ENCODE data around the gene LRRC26. TPM values are rescaled to one million over a fixed set of nuclear protein-coding genes. Genes with fewer than 3 reads are reported as not detected.
A peak's percentile ranks its signal among the peaks of the same experiment; 100 is the strongest.

LRRC26 gene
- total and polyA plus RNA-seq, 5 donors from 2014 or later: not detected

DNA sequence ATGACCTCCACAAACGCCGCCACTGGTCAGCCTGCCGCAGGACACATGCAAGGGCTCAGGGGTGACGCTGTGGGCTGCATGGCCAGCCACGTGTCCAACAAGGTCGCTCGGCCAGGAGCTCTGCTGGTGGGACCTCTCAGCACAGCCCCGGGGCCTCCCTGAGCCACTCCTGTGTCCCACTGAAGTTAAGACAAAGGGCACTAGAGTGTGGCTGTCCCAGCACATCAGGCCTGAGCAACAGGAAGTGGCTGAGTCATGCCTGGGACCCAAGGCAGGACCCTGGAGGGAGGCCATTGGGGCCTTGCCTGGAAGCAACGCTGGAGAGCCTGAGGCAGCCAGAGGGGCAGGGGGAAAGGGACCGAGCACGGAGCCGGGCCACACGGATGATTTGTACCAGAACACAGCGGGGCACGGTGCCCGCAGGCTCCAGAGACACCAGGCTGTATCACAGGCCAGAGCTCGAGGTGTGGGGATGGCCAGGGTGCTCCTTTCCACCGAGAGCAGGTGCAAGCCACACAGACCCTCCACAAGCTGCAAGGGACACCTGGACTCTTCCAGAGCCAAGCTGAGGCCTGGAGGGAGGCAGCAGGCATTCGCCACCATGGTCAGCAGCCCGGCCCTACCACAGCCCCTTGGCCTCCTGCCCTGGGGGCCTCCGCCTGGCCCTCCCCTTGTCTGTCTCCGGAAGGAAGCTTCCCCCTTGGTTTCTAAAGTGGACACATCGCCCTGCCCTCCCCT, 8.5 kb upstream of the LRRC26 start:
- Histone ChIP-seq H3K9me3 (ENCODE audit: control insufficient read depth in 2 of 2, low read length in 2 of 2) (no peaks in the 10 kb centered on the region), H3K36me3 (ENCODE audit: control insufficient read depth, insufficient read depth, low read length) (peaks cover 33% of the 10 kb centered on the region), H3K27ac (ENCODE audit: insufficient read depth, low read length, poor library complexity, severe bottlenecking) (no peak overlapping the region), H3K4me1 (ENCODE audit: control insufficient read depth, insufficient read depth, low read length, poor library complexity, severe bottlenecking) (peaks cover 8% of the 10 kb centered on the region), H3K27me3 (ENCODE audit: control insufficient read depth, insufficient read depth, low read length) (no peaks in the 10 kb centered on the region), H3K4me3 (ENCODE audit: low read depth, low read length) (no peak overlapping the region)
- no peak for DNase-seq
- Mint-ChIP-seq H3K27me3 (peaks cover 4% of the 10 kb centered on the region), H3K9me3 (no peaks in the 10 kb centered on the region), H3K4me1 (peaks cover 0 to 7% (median 0%) of the 10 kb centered on the region in 4 donors), H3K27ac (no peak overlapping the region), H3K4me3 (no peak overlapping the region), H3K36me3 (peaks cover 13% of the 10 kb centered on the region)
- ATAC-seq (ENCODE audit: low read depth in 2 of 2): no peak

DNA sequence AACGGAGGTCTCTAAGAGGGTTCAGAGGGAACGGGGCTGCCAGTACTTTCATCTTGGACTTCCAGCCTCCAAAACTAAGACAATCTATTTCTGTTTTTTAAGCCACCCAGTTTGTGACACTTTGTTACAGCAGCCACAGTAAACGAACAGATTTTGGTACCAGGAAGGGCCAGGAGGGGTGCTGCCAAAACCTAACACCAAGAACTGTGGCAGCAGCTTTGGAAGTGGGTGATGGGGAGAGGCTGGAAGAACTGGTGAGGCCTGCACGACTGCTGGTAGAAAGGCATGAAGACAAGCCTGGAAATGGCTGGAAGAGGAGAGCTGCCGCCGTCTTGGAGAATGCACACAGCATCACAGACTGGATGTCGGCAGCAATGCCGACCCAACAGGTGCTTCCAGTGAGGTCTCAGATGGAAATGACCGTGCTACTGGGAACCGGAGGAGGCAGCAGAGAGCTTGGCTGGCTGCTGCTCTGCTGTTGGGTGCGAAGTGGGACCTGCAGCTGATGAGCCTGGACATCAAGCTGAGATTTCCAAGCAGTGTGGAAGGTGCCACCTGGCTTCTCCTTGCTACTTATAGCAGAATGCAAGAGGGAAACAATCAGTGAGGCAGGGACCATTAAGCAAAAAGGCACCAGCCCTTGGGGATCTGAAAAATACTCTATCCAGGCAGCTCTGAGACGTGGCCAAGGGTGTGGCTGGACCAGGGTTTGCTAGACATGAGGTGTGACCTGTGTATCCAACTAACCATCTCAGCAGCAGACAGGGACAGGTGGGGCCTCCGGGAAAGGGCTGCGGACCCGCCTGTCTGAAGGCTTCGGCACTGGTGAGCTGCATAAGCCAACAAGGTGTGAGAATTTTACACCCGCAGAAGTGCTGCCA, 6.7 kb upstream of the LRRC26 start:
- Histone ChIP-seq H3K9me3 (ENCODE audit: control insufficient read depth in 2 of 2, low read length in 2 of 2) (no peaks in the 10 kb centered on the region), H3K4me3 (ENCODE audit: low read depth, low read length) (no peak overlapping the region), H3K27ac (ENCODE audit: insufficient read depth, low read length, poor library complexity, severe bottlenecking) (no peak overlapping the region), H3K4me1 (ENCODE audit: control insufficient read depth, insufficient read depth, low read length, poor library complexity, severe bottlenecking) (peaks cover 8% of the 10 kb centered on the region), H3K27me3 (ENCODE audit: control insufficient read depth, insufficient read depth, low read length) (no peaks in the 10 kb centered on the region), H3K36me3 (ENCODE audit: control insufficient read depth, insufficient read depth, low read length) (peaks cover 20% of the 10 kb centered on the region)
- H3K4me1 Mint-ChIP-seq: peaks cover 0 to 9% (median 0%) of the 10 kb centered on the region in 4 donors
- H3K27me3 Mint-ChIP-seq: peaks cover 4% of the 10 kb centered on the region
- peaks cover 9% of the 10 kb centered on the region for H3K36me3 Mint-ChIP-seq
- DNase-seq (peak in 1 of 3 donors; percentile 40), ATAC-seq (ENCODE audit: low read depth in 2 of 2) (peak; percentile 51 to 56)
- peak overlapping the region in 2 of 3 donors; percentile 9 to 64 for H3K27ac Mint-ChIP-seq
- H3K9me3 Mint-ChIP-seq: no peaks in the 10 kb centered on the region
- peak overlapping the region in 2 of 4 donors; percentile 41 to 83 for H3K4me3 Mint-ChIP-seq

DNA sequence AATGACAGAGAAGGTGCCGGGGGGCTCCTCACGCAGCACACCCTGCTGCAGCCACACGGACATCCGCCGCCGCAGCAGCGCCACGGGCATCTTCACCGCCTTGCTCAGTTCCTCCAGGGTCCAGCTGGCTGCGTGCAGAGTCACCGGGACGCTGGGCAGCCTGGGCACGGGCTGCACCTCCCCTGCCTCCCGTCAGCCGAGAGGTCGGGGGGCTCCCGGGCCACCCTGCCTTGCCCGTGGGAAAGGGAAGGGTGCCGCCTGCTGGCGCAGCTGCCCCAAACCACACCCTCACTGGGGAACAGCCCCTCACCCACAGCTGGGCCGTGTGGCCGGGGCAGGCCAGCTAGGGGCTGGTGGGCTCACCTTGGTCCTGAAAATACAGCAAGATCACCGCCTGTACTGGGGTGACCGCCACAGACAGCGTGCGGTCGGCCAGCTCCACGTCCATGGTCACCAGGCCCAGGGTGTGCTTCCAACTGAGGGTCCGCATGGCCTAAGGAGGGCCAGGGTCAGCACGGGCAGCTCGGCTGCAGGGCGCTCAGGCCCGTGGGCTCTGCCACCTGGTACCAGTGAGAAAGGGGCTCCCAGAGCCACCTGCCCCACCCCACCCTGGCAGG, 5.6 kb upstream of the LRRC26 start:
- no peak overlapping the region for H3K27ac ChIP-seq (ENCODE audit: insufficient read depth, low read length, poor library complexity, severe bottlenecking)
- no peaks in the 10 kb centered on the region for H3K9me3 ChIP-seq (ENCODE audit: control insufficient read depth in 2 of 2, low read length in 2 of 2)
- H3K36me3 ChIP-seq (ENCODE audit: control insufficient read depth, insufficient read depth, low read length): peaks cover 11% of the 10 kb centered on the region
- Mint-ChIP-seq H3K4me1 (peaks cover 0 to 9% (median 0%) of the 10 kb centered on the region in 4 donors), H3K9me3 (no peaks in the 10 kb centered on the region), H3K4me3 (no peak overlapping the region), H3K27ac (no peak overlapping the region), H3K36me3 (peaks cover 9% of the 10 kb centered on the region), H3K27me3 (peaks cover 11% of the 10 kb centered on the region)
- no peak overlapping the region for H3K4me3 ChIP-seq (ENCODE audit: low read depth, low read length)
- DNase-seq (no peak), ATAC-seq (ENCODE audit: low read depth in 2 of 2) (no peak)
- H3K27me3 ChIP-seq (ENCODE audit: control insufficient read depth, insufficient read depth, low read length): no peaks in the 10 kb centered on the region
- peaks cover 8% of the 10 kb centered on the region for H3K4me1 ChIP-seq (ENCODE audit: control insufficient read depth, insufficient read depth, low read length, poor library complexity, severe bottlenecking)

DNA sequence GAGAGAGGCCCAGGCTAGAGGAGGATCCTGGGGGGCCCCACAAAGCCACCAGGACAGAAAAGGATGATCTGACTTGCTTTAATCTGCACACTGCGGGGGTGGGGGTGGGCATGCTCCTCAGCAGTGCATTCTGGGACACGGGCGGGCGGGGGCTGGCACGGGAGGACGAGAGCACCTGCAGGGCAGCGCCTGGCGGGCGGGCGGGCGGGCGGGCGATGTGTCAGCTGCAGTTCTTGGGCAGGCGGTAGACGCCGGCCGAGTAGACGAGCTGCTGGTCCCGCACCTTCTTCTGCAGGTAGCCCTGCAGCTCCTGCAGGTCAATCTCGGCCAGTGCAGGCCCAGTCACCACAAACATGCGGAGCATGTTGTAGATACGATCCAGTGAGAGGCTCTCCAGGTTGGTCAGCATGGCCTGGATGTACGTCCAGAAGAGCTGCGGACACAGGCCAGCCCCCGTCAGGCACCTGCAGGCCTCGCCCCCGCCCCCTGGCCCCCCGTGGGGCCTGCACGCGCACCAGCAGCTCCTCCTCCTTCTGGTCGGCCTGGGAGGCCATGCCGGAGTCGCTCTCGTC, 5.0 kb upstream of the LRRC26 start:
- H3K36me3 ChIP-seq (ENCODE audit: control insufficient read depth, insufficient read depth, low read length): peaks cover 6% of the 10 kb centered on the region
- ATAC-seq (ENCODE audit: low read depth in 2 of 2) (no peak), DNase-seq (no peak)
- H3K9me3 ChIP-seq (ENCODE audit: control insufficient read depth in 2 of 2, low read length in 2 of 2): no peaks in the 10 kb centered on the region
- Mint-ChIP-seq H3K36me3 (peaks cover 9% of the 10 kb centered on the region), H3K4me3 (no peak overlapping the region), H3K27ac (no peak overlapping the region), H3K27me3 (peaks cover 14% of the 10 kb centered on the region), H3K4me1 (peaks cover 0 to 9% (median 0%) of the 10 kb centered on the region in 4 donors), H3K9me3 (no peaks in the 10 kb centered on the region)
- peaks cover 8% of the 10 kb centered on the region for H3K4me1 ChIP-seq (ENCODE audit: control insufficient read depth, insufficient read depth, low read length, poor library complexity, severe bottlenecking)
- no peak overlapping the region for H3K4me3 ChIP-seq (ENCODE audit: low read depth, low read length)
- H3K27me3 ChIP-seq (ENCODE audit: control insufficient read depth, insufficient read depth, low read length): no peaks in the 10 kb centered on the region
- no peak overlapping the region for H3K27ac ChIP-seq (ENCODE audit: insufficient read depth, low read length, poor library complexity, severe bottlenecking)

DNA sequence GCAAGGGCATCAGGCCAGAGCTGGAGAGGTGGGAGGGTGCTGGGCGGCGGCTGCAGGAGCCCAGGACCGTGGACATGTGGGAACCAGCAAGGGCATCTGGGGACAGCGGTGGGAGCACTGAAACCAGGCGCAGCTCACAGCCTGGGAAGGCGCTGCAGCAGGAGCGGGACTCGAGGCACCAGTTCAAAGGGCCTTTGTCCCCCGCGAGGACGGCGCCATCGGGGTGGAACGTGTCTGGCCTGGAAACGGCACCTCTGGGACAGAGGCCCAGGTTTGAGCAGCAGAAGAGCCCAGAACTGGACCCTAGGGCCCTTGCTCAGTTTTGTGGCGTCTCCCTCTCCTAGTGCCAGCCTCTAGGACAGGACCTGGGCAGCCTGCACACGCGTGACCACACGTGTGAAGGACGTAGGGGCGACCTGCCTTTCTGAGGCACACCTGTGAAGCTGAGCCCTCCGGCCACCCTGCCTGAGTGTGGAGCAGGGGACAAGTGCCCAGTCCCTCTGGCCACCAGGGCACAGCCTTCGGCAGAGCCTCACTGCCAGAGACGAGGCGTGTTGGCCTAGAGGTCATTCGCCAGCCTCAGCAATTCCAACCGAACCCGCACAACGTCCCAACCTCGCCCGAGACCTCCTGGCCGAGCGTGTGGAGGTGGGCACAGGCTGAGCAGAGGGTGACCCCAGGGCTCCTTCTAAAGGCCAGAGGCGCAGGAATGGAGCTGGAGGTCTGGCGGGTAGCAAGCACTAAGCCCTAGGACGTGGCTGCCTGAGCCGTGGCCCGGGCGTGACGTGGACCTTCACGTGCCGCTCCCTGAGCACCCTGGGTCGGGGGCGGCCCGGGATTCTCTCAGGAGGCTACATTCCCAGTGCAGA, 4.2 kb upstream of the LRRC26 start:
- no peak for ATAC-seq (ENCODE audit: low read depth in 2 of 2)

DNA sequence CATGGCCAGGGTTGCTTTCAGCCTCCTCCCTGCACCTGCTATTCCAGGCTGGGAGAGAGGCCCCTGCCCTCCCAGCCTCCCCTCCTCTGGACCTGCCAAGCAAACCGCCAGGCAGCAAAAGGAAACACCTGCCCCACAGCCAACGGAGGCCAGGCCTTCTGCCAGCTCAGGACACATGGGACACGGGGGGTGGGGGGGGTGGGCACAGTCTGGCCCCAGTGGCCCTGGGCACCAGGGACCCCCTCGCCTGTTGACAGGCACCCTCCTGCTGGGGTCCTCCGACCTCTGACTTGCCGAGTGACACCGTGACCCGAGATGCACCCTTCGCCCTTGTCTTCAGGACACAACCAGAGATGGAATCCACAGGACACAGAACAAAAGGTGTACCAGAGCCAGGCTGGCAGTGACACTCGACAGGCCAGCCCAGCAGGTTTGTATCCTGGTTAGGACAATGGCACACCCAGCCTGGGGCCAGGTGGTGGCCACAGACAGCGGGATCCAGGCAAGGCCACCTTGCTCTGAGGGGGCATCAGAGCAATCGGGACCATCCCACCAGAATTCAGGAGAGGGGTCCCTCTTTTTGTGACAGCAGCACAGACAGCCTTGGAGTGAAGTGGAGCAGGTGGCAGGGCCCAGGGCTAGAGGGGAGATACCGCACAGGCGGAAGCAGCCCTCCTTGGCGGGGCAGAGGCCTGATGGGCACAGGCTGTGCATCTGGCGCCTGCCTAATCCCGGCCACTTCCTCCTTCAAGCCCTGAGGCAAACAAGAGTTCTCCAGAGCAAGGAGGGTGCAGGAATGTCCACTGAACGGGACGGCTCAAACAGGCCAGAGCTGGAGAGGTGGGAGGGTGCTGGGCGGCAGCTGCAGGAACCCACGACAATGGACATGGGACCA, 3.3 kb upstream of the LRRC26 start:
- Mint-ChIP-seq H3K9me3 (no peaks in the 10 kb centered on the region), H3K4me1 (peaks cover 0 to 9% (median 0%) of the 10 kb centered on the region in 4 donors), H3K27ac (peak overlapping the region in 1 of 3 donors; percentile 79), H3K4me3 (peak overlapping the region in 1 of 4 donors; percentile 46), H3K36me3 (peaks cover 5% of the 10 kb centered on the region), H3K27me3 (peaks cover 14% of the 10 kb centered on the region)
- H3K9me3 ChIP-seq (ENCODE audit: control insufficient read depth in 2 of 2, low read length in 2 of 2): no peaks in the 10 kb centered on the region
- no peak overlapping the region for H3K27ac ChIP-seq (ENCODE audit: insufficient read depth, low read length, poor library complexity, severe bottlenecking)
- no peak overlapping the region for H3K4me3 ChIP-seq (ENCODE audit: low read depth, low read length)
- H3K27me3 ChIP-seq (ENCODE audit: control insufficient read depth, insufficient read depth, low read length): no peaks in the 10 kb centered on the region
- H3K4me1 ChIP-seq (ENCODE audit: control insufficient read depth, insufficient read depth, low read length, poor library complexity, severe bottlenecking): peaks cover 17% of the 10 kb centered on the region
- H3K36me3 ChIP-seq (ENCODE audit: control insufficient read depth, insufficient read depth, low read length): no peaks in the 10 kb centered on the region
- ATAC-seq (ENCODE audit: low read depth in 2 of 2) (no peak), DNase-seq (no peak)

More for the DNA sequence above, 4.2 kb upstream of the LRRC26 start:
- H3K4me3 Mint-ChIP-seq: no peak overlapping the region
- H3K36me3 ChIP-seq (ENCODE audit: control insufficient read depth, insufficient read depth, low read length): peaks cover under 1% of the 10 kb centered on the region
- peak overlapping the region in 1 of 3 donors; percentile 79 for H3K27ac Mint-ChIP-seq
- H3K9me3 ChIP-seq (ENCODE audit: control insufficient read depth in 2 of 2, low read length in 2 of 2): no peaks in the 10 kb centered on the region
- H3K27me3 Mint-ChIP-seq: peaks cover 14% of the 10 kb centered on the region
- peaks cover 5% of the 10 kb centered on the region for H3K36me3 Mint-ChIP-seq
- peaks cover 15% of the 10 kb centered on the region for H3K4me1 ChIP-seq (ENCODE audit: control insufficient read depth, insufficient read depth, low read length, poor library complexity, severe bottlenecking)
- H3K4me3 ChIP-seq (ENCODE audit: low read depth, low read length): no peak overlapping the region
- no peaks in the 10 kb centered on the region for H3K9me3 Mint-ChIP-seq
- DNase-seq: no peak
- peaks cover 0 to 9% (median 0%) of the 10 kb centered on the region in 4 donors for H3K4me1 Mint-ChIP-seq
- H3K27me3 ChIP-seq (ENCODE audit: control insufficient read depth, insufficient read depth, low read length): no peaks in the 10 kb centered on the region
- no peak overlapping the region for H3K27ac ChIP-seq (ENCODE audit: insufficient read depth, low read length, poor library complexity, severe bottlenecking)
